ENCODE measurements around the gene ZNF174.

Gene ZNF174

GRCh38 chr16:3400779-3401688 lies at the start of gene ZNF174, which contains the start of gene ZSCAN32:
TSS of gene ZNF174 (plus strand) at chr16:3401215. CDS start at chr16:3402005, 790 bp downstream.
TSS of gene ZSCAN32 (minus strand) at chr16:3401004. CDS start at chr16:3397557, 3,447 bp downstream.
- DNase-seq: peak; percentile 100

GRCh38 chr16:3355589-3355988 lies 45.4 kb upstream of the ZNF174 start, which contains the start of gene OR2C1:
TSS of gene OR2C1 (plus strand) at chr16:3355889. CDS start at chr16:3355941, 52 bp downstream.
- DNase-seq: no peak

- no peak for DNase-seq
These were observed 44.9 kb upstream of the ZNF174 start for GRCh38 chr16:3356118-3356517.

- no peak for DNase-seq
These were observed 42.1 kb upstream of the ZNF174 start for GRCh38 chr16:3358871-3359270.

GRCh38 chr16:3362931-3363330 lies 38.1 kb upstream of the ZNF174 start:
- no peak for DNase-seq

- DNase-seq: no peak
These were observed 37.2 kb upstream of the ZNF174 start for GRCh38 chr16:3363793-3364192.

- DNase-seq: peak; percentile 90
These were observed 36.1 kb upstream of the ZNF174 start for GRCh38 chr16:3364774-3365427.

GRCh38 chr16:3369073-3369472 lies 31.9 kb upstream of the ZNF174 start:
- DNase-seq: no peak

GRCh38 chr16:3375680-3376079 lies 25.3 kb upstream of the ZNF174 start:
- no peak for DNase-seq

- DNase-seq: no peak
These were observed 23.1 kb upstream of the ZNF174 start for GRCh38 chr16:3377917-3378316.

GRCh38 chr16:3383045-3383448 lies 18.0 kb upstream of the ZNF174 start:
- no peak for DNase-seq

- DNase-seq: no peak
These were observed 12.7 kb upstream of the ZNF174 start for GRCh38 chr16:3388325-3388724.

GRCh38 chr16:3389663-3390338 lies 11.2 kb upstream of the ZNF174 start:
- no peak for DNase-seq

GRCh38 chr16:3400446-3400778 lies 603 bp upstream of the ZNF174 start:
- DNase-seq: no peak

GRCh38 chr16:3401719-3402397 lies 843 bp downstream of the ZNF174 start:
- no peak for DNase-seq

- DNase-seq: no peak
These were observed 7.7 kb downstream of the ZNF174 start for GRCh38 chr16:3408561-3409197.

- no peak for DNase-seq
These were observed 12.8 kb downstream of the ZNF174 start for GRCh38 chr16:3413730-3414379.

- peak; percentile 49 for DNase-seq
These were observed 30.8 kb downstream of the ZNF174 start for GRCh38 chr16:3431779-3432219.

- no peak for DNase-seq
These were observed 33.4 kb downstream of the ZNF174 start for GRCh38 chr16:3434373-3434772.

GRCh38 chr16:3439637-3440036 lies 38.6 kb downstream of the ZNF174 start:
- DNase-seq: no peak
